IMR-90 (cell line): Measurements from ENCODE around the gene CCDC146. TPM values are rescaled to one million over a fixed set of nuclear protein-coding genes. Genes with fewer than 3 reads are reported as not detected.

Experiments used
- ATAC-seq: fragments of 200-7000 bp; cut with Tn5 transposase; 2 replicates; pipeline ENCODE4 v1.9.1; 2020; ENCODE audit warnings: low read depth, mild to moderate bottlenecking, moderate library complexity
- BruUV-seq: library from RNA; stranded (reverse); fragments of 400-500 nt; replicated peaks from 2 replicates; lab custom pipeline; 2021; lab: Mats Ljungman, UMichigan
- CTCF ChIA-PET: fragments of 300-600 bp; formaldehyde crosslinking; extraction: SDS; loops from one replicate; lab custom pipeline; 2021; ENCODE audit warnings: antibody characterized with exemption; lab: Yijun Ruan, JAX
- POLR2A ChIA-PET: fragments of 300-600 bp; sonication (Branson Sonifier 250); formaldehyde crosslinking; loops from one replicate; lab custom pipeline; 2022; ENCODE audit warnings: antibody characterized with exemption; ENCODE audit not compliant: unreplicated experiment; lab: Charles Lee
- DNase-seq: peaks from one replicate; pipeline ENCODE4 v3.0.0; 2013
- H2AFZ ChIP-seq: replicated peaks from 2 replicates; pipeline ENCODE3; 2013; ENCODE audit warnings: low read length, mild to moderate bottlenecking; ENCODE audit not compliant: poor library complexity
- H2AK5ac ChIP-seq: 2 replicates; pipeline ENCODE4 v1.6.1; 2013; ENCODE audit warnings: low read depth, low read length, inconsistent platforms
- H2AK9ac ChIP-seq: replicated peaks from 2 replicates; pipeline ENCODE3; 2013; ENCODE audit warnings: mild to moderate bottlenecking, low read depth, low read length, moderate library complexity; ENCODE audit not compliant: poor library complexity
- H2BK120ac ChIP-seq: 2 replicates; pipeline ENCODE4 v1.6.1; 2013; ENCODE audit warnings: low read depth, low read length, inconsistent platforms
- H2BK15ac ChIP-seq: 3 replicates; pipeline ENCODE4 v1.6.1; 2013; ENCODE audit warnings: low read depth, low read length, inconsistent platforms
- H2BK20ac ChIP-seq: 2 replicates; pipeline ENCODE4 v1.6.1; 2013; ENCODE audit warnings: low read depth, mild to moderate bottlenecking, inconsistent platforms, low read length, moderate library complexity
- H2BK5ac ChIP-seq: 2 replicates; pipeline ENCODE4 v1.6.1; 2013; ENCODE audit warnings: mild to moderate bottlenecking, low read depth, low read length, inconsistent platforms; ENCODE audit not compliant: poor library complexity, severe bottlenecking
- H3K14ac ChIP-seq: replicated peaks from 2 replicates; pipeline ENCODE4 v1.6.1; 2013; ENCODE audit warnings: low read depth, low read length, inconsistent platforms
- H3K18ac ChIP-seq: 2 replicates; pipeline ENCODE4 v1.6.1; 2013; ENCODE audit warnings: low read depth, low read length, control low read depth
- H3K23ac ChIP-seq: 2 replicates; pipeline ENCODE4 v1.6.1; 2013; ENCODE audit warnings: low read depth, low read length, inconsistent platforms
- H3K27ac ChIP-seq: 2 replicates; pipeline ENCODE4 v1.5.1; 2013; ENCODE audit warnings: mild to moderate bottlenecking, control low read depth, low read length; ENCODE audit not compliant: insufficient read depth
- H3K27me3 ChIP-seq: 2 replicates; pipeline ENCODE4 v1.6.1; 2013; ENCODE audit warnings: low read length; ENCODE audit not compliant: control insufficient read depth, insufficient read depth
- H3K36me3 ChIP-seq: 2 replicates; pipeline ENCODE4 v1.6.1; 2013; ENCODE audit warnings: low read length, mixed read lengths; ENCODE audit not compliant: control insufficient read depth, insufficient read depth
- H3K4ac ChIP-seq: 2 replicates; pipeline ENCODE4 v1.6.1; 2013; ENCODE audit warnings: low read depth, low read length, inconsistent platforms
- H3K4me1 ChIP-seq: 2 replicates; pipeline ENCODE4 v1.6.1; 2013; ENCODE audit warnings: low read length, mixed read lengths; ENCODE audit not compliant: control insufficient read depth, insufficient read depth
- H3K4me2 ChIP-seq: 2 replicates; pipeline ENCODE4 v1.6.1; 2013; ENCODE audit warnings: low read depth, mild to moderate bottlenecking, control low read depth, low read length, moderate library complexity
- H3K4me3 ChIP-seq: 2 replicates; pipeline ENCODE4 v1.5.1; 2013; ENCODE audit warnings: low read depth, mild to moderate bottlenecking, control low read depth, low read length, moderate library complexity; ENCODE audit not compliant: insufficient read depth
- H3K56ac ChIP-seq: 2 replicates; pipeline ENCODE4 v1.6.1; 2013; ENCODE audit warnings: low read length, inconsistent platforms; ENCODE audit not compliant: insufficient read depth; ENCODE audit errors: extremely low read depth
- H3K79me1 ChIP-seq, 2 experiments: 2 replicates each; pipeline ENCODE4 v1.6.1; 2013; ENCODE audit warnings: low read length in 2 of 2, inconsistent platforms in 1 of 2, low read depth in 1 of 2
- H3K9ac ChIP-seq: 2 replicates; pipeline ENCODE4 v1.6.1; 2013; ENCODE audit warnings: low read depth, low read length, control low read depth
- H3K9me1 ChIP-seq: 2 replicates; pipeline ENCODE4 v1.6.1; 2013; ENCODE audit warnings: low read length, inconsistent platforms; ENCODE audit not compliant: insufficient read depth
- H3K9me3 ChIP-seq: 2 replicates; pipeline ENCODE4 v1.6.1; 2013; ENCODE audit warnings: low read length; ENCODE audit not compliant: control insufficient read depth, insufficient read depth
- H4K20me1 ChIP-seq: 2 replicates; pipeline ENCODE4 v1.6.1; 2013; ENCODE audit warnings: low read length, inconsistent platforms; ENCODE audit not compliant: insufficient read depth
- H4K5ac ChIP-seq: 2 replicates; pipeline ENCODE4 v1.6.1; 2013; ENCODE audit warnings: mild to moderate bottlenecking, low read depth, low read length, control low read depth
- H4K8ac ChIP-seq, 2 experiments: 2 replicates each; pipeline ENCODE4 v1.6.1; 2013; ENCODE audit warnings: low read depth in 2 of 2, low read length in 2 of 2, control low read depth in 1 of 2, inconsistent platforms in 1 of 2
- H4K91ac ChIP-seq: 2 replicates; pipeline ENCODE4 v1.6.1; 2013; ENCODE audit warnings: low read depth, low read length, inconsistent platforms; ENCODE audit not compliant: insufficient read depth
- dilution Hi-C: fragments of 300-500 bp; cut with HindIII; formaldehyde crosslinking; loops from one replicate; pipeline ENCODE4 v1.14.3; 2018; ENCODE audit warnings: low sequenced_read_pairs; ENCODE audit not compliant: unreplicated experiment
- in situ Hi-C: fragments of 300-500 bp; cut with MboI; formaldehyde crosslinking; loops from 3 replicates; pipeline ENCODE4 v1.14.3; 2019; ENCODE audit warnings: low sequenced_read_pairs, inconsistent platforms, mixed read lengths
- intact Hi-C: fragments of 100-400 bp; cut with micrococcal nuclease; formaldehyde crosslinking; loops from 2 replicates; pipeline ENCODE4 v1.10.0; 2022
- polyA plus RNA-seq, 3 experiments: library from polyadenylated mRNA; depleted of rRNA; stranded (reverse); fragments of >200 nt; gene quantifications; 2 replicates each; pipeline ENCODE4 v1.2.3, GENCODE V29; 2012; ENCODE audit warnings: low replicate concordance in 1 of 3
- total RNA-seq: library from RNA; depleted of rRNA; stranded (reverse); fragments of >200 nt; gene quantifications from 2 replicates; pipeline ENCODE4 v1.2.3, GENCODE V29; 2012
- TF ChIP-seq, protein P1 (sequence below): conservative IDR thresholded peaks from 2 replicates; pipeline ENCODE4 v1.5.1; 2012; ENCODE audit warnings: mild to moderate bottlenecking, low read depth, low read length, improper control_type of control experiment

The CCDC146 gene
- total and polyA plus RNA-seq, 2 of the 4 experiments (the other 2 are of a cell fraction), result 0.54 to 1.7 TPM

DNA sequence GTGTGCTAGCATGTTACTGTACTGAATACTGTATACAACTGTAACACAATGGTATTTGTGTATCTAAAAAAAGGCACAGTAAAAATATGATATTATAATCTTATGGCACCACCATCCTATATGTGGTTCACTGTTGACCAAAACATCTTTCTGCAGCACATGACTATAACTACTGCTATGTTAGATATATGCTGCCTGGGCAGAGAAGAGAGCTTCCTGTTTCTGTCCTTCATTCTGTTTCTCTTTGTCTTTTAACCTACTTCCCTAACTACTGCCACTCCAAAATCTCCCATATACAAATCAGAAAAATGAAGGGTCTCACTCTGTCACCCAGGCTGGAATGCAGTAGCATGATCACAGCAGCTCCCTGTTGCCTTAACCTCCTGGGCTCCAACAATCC, 86.0 kb downstream of the CCDC146 start:
- dilution Hi-C loops (no loop called here), in situ Hi-C loops (no loop called here), intact Hi-C loops (no loop called here)
- H3K36me3 ChIP-seq, result 0 out of 2 replicates have a peak, but pooled peaks cover 1% of the 10 kb centered on the region
- H3K9ac ChIP-seq, result no peak overlapping the region
- no peak overlapping the region for H3K4me3 ChIP-seq
- no peak overlapping the region for H4K8ac ChIP-seq
- no peak overlapping the region for H2AFZ ChIP-seq
- H3K27me3 ChIP-seq, result no peaks in the 10 kb centered on the region
- DNase-seq (no peak), ATAC-seq (no peak)
- H2BK20ac ChIP-seq, result no peak overlapping the region
- BruUV-seq, result no TSS peak
- H3K79me1 ChIP-seq, result no peaks in the 10 kb centered on the region
- H4K20me1 ChIP-seq, result no peaks in the 10 kb centered on the region
- ChIA-PET POLR2A (no interaction called here), CTCF (no interaction called here)
- H3K14ac ChIP-seq, result no peak overlapping the region
- peaks cover 3% of the 10 kb centered on the region for H3K4me1 ChIP-seq
- H3K18ac ChIP-seq, result no peak overlapping the region
- no peak overlapping the region for H2BK120ac ChIP-seq
- no peak overlapping the region for H2BK5ac ChIP-seq
- no peak overlapping the region for H3K23ac ChIP-seq
- H3K9me3 ChIP-seq, result peaks cover 12% of the 10 kb centered on the region
- H4K91ac ChIP-seq, result no peak overlapping the region
- no peak overlapping the region for H3K4ac ChIP-seq
- H4K5ac ChIP-seq, result no peak overlapping the region
- peaks cover 3% of the 10 kb centered on the region; the same call in 1 of the 2 replicates for H3K9me1 ChIP-seq
- H3K56ac ChIP-seq, result no peak overlapping the region
- TF ChIP-seq, protein P1, sequence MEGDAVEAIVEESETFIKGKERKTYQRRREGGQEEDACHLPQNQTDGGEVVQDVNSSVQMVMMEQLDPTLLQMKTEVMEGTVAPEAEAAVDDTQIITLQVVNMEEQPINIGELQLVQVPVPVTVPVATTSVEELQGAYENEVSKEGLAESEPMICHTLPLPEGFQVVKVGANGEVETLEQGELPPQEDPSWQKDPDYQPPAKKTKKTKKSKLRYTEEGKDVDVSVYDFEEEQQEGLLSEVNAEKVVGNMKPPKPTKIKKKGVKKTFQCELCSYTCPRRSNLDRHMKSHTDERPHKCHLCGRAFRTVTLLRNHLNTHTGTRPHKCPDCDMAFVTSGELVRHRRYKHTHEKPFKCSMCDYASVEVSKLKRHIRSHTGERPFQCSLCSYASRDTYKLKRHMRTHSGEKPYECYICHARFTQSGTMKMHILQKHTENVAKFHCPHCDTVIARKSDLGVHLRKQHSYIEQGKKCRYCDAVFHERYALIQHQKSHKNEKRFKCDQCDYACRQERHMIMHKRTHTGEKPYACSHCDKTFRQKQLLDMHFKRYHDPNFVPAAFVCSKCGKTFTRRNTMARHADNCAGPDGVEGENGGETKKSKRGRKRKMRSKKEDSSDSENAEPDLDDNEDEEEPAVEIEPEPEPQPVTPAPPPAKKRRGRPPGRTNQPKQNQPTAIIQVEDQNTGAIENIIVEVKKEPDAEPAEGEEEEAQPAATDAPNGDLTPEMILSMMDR, result no peak
- H3K27ac ChIP-seq, result no peak overlapping the region
- no peak overlapping the region for H2AK9ac ChIP-seq
- H3K4me2 ChIP-seq, result no peak overlapping the region
- no peak overlapping the region for H2BK15ac ChIP-seq
- H2AK5ac ChIP-seq, result no peak overlapping the region
